Measurements from ENCODE around the gene TBC1D16. TPM values are rescaled to one million over a fixed set of nuclear protein-coding genes. Genes with fewer than 3 reads are reported as not detected.

The TBC1D16 gene
- total and polyA plus RNA-seq, 2 donors (not counting 1 experiment from before 2014, with no cell fraction given), result 8.3 to 30.4 TPM

GRCh38 chr17:79986411-79987186 is 49.1 kb downstream of the TBC1D16 start:
- peaks cover 15% of the 10 kb centered on the region for H3K4me1 ChIP-seq (ENCODE audit: control insufficient read depth, extremely low read depth, insufficient read depth, low read length)
- H3K27me3 ChIP-seq (ENCODE audit: control insufficient read depth, insufficient read depth, low read length), result no peaks in the 10 kb centered on the region
- H3K4me2 ChIP-seq (ENCODE audit: extremely low read depth, insufficient read depth, low read length), result peak overlapping the region; percentile 17
- TF ChIP-seq, protein P1, sequence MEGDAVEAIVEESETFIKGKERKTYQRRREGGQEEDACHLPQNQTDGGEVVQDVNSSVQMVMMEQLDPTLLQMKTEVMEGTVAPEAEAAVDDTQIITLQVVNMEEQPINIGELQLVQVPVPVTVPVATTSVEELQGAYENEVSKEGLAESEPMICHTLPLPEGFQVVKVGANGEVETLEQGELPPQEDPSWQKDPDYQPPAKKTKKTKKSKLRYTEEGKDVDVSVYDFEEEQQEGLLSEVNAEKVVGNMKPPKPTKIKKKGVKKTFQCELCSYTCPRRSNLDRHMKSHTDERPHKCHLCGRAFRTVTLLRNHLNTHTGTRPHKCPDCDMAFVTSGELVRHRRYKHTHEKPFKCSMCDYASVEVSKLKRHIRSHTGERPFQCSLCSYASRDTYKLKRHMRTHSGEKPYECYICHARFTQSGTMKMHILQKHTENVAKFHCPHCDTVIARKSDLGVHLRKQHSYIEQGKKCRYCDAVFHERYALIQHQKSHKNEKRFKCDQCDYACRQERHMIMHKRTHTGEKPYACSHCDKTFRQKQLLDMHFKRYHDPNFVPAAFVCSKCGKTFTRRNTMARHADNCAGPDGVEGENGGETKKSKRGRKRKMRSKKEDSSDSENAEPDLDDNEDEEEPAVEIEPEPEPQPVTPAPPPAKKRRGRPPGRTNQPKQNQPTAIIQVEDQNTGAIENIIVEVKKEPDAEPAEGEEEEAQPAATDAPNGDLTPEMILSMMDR (conservative IDR thresholded peaks at IDR 0.05 in 1 of 2, IDR thresholded peaks at IDR 0.05 in 1 of 2; ENCODE audit: low read depth in 1 of 2, low read length in 2 of 2), result no peak
- no peaks in the 10 kb centered on the region for H4K20me1 ChIP-seq (ENCODE audit: control insufficient read depth, extremely low read depth, insufficient read depth, low read length)
- no peaks in the 10 kb centered on the region for H3K79me2 ChIP-seq (ENCODE audit: control insufficient read depth, insufficient read depth, low read length)
- no peak overlapping the region for H3K27ac ChIP-seq (ENCODE audit: insufficient read depth, low read length)
- H3K36me3 ChIP-seq (ENCODE audit: control insufficient read depth, insufficient read depth, low read length), result no peaks in the 10 kb centered on the region
- no peaks in the 10 kb centered on the region for H3K9me3 ChIP-seq (ENCODE audit: control insufficient read depth, insufficient read depth, low read depth, low read length)
- no peak overlapping the region for H3K4me3 ChIP-seq (replicated peaks in 1 of 4; ENCODE audit: control extremely low read depth in 1 of 4, insufficient read depth in 1 of 4, low read depth in 3 of 4, low read length in 4 of 4)
- no peak overlapping the region for H3K9ac ChIP-seq (ENCODE audit: insufficient read depth, low read length)
- peak; percentile 27 to 88 for DNase-seq (ENCODE audit: low read depth in 2 of 2)
- H2AFZ ChIP-seq (ENCODE audit: low read length), result no peak overlapping the region

GRCh38 chr17:79985943-79986391 is 49.7 kb downstream of the TBC1D16 start:
- Histone ChIP-seq H3K27me3 (ENCODE audit: control insufficient read depth, insufficient read depth, low read length) (no peaks in the 10 kb centered on the region), H3K4me1 (ENCODE audit: control insufficient read depth, extremely low read depth, insufficient read depth, low read length) (peaks cover 12% of the 10 kb centered on the region), H4K20me1 (ENCODE audit: control insufficient read depth, extremely low read depth, insufficient read depth, low read length) (no peaks in the 10 kb centered on the region), H2AFZ (ENCODE audit: low read length) (no peak overlapping the region), H3K79me2 (ENCODE audit: control insufficient read depth, insufficient read depth, low read length) (no peaks in the 10 kb centered on the region), H3K9me3 (ENCODE audit: control insufficient read depth, insufficient read depth, low read depth, low read length) (no peaks in the 10 kb centered on the region), H3K36me3 (ENCODE audit: control insufficient read depth, insufficient read depth, low read length) (no peaks in the 10 kb centered on the region), H3K27ac (ENCODE audit: insufficient read depth, low read length) (no peak overlapping the region), H3K4me3 (replicated peaks in 1 of 4; ENCODE audit: control extremely low read depth in 1 of 4, insufficient read depth in 1 of 4, low read depth in 3 of 4, low read length in 4 of 4) (no peak overlapping the region), H3K9ac (ENCODE audit: insufficient read depth, low read length) (no peak overlapping the region), H3K4me2 (ENCODE audit: extremely low read depth, insufficient read depth, low read length) (no peak overlapping the region)
- TF ChIP-seq, protein P1 (conservative IDR thresholded peaks at IDR 0.05 in 1 of 2, IDR thresholded peaks at IDR 0.05 in 1 of 2; ENCODE audit: low read depth in 1 of 2, low read length in 2 of 2), result no peak
- TF ChIP-seq EZH2 (IDR thresholded peaks at IDR 0.05; ENCODE audit: low read length, missing control alignments), result no peak
- DNase-seq (ENCODE audit: low read depth in 2 of 2), result no peak

DNA sequence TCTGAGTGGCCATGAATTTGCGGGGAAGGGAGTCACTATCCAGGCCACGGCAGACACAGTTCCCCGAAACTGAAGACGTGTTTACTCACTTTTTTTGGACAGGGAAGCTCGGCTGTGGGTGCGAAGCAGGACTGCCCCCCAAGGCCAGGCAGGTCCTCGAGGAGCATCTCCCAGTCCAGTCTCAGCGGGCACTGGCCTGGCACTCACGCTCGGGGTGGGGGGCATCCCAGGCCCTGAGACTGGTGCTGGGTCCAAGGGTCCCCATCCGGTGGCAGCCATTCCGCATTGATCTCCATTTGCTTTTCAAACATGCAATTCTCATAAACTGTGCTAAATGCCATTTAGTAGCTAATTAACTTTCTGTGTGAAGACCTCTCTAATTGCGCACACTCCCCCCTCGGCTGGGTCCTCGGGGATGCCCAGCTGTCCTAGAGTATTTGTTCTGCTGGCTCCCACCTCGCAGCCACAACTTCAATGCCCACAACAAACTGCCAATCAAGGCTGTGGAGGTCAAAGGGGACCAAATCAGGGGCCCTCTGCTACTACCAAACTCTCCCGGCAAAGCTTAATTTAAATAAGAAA is 50.2 kb downstream of the TBC1D16 start:
- no peak overlapping the region for H3K4me3 ChIP-seq (replicated peaks in 1 of 4; ENCODE audit: control extremely low read depth in 1 of 4, insufficient read depth in 1 of 4, low read depth in 3 of 4, low read length in 4 of 4)
- H3K4me2 ChIP-seq (ENCODE audit: extremely low read depth, insufficient read depth, low read length), result no peak overlapping the region
- H2AFZ ChIP-seq (ENCODE audit: low read length), result no peak overlapping the region
- H3K27ac ChIP-seq (ENCODE audit: insufficient read depth, low read length), result no peak overlapping the region
- no peaks in the 10 kb centered on the region for H3K79me2 ChIP-seq (ENCODE audit: control insufficient read depth, insufficient read depth, low read length)
- H3K9me3 ChIP-seq (ENCODE audit: control insufficient read depth, insufficient read depth, low read depth, low read length), result no peaks in the 10 kb centered on the region
- TF ChIP-seq EZH2 (IDR thresholded peaks at IDR 0.05; ENCODE audit: low read length, missing control alignments), result no peak
- no peaks in the 10 kb centered on the region for H4K20me1 ChIP-seq (ENCODE audit: control insufficient read depth, extremely low read depth, insufficient read depth, low read length)
- H3K4me1 ChIP-seq (ENCODE audit: control insufficient read depth, extremely low read depth, insufficient read depth, low read length), result peaks cover 12% of the 10 kb centered on the region
- no peak overlapping the region for H3K9ac ChIP-seq (ENCODE audit: insufficient read depth, low read length)
- no peaks in the 10 kb centered on the region for H3K36me3 ChIP-seq (ENCODE audit: control insufficient read depth, insufficient read depth, low read length)
- H3K27me3 ChIP-seq (ENCODE audit: control insufficient read depth, insufficient read depth, low read length), result no peaks in the 10 kb centered on the region
- DNase-seq (ENCODE audit: low read depth in 2 of 2), result no peak
